Myocyte (in vitro differentiated cells): ENCODE measurements around the gene PLXNA2. TPM values are rescaled to one million over a fixed set of nuclear protein-coding genes. Genes with fewer than 3 reads are reported as not detected.

ENCODE experiments used
- DNase-seq: peaks from one replicate; pipeline ENCODE4 v3.0.0-alpha.2; 2012; ENCODE audit warnings: low read depth
- total RNA-seq: library from RNA; depleted of rRNA; stranded (reverse); fragments of >200 nt; gene quantifications from 2 replicates; pipeline ENCODE4 v1.2.3, GENCODE V29; 2014

The PLXNA2 gene
- total RNA-seq, 1 donor from 2014 or later = 8.6 TPM

DNA sequence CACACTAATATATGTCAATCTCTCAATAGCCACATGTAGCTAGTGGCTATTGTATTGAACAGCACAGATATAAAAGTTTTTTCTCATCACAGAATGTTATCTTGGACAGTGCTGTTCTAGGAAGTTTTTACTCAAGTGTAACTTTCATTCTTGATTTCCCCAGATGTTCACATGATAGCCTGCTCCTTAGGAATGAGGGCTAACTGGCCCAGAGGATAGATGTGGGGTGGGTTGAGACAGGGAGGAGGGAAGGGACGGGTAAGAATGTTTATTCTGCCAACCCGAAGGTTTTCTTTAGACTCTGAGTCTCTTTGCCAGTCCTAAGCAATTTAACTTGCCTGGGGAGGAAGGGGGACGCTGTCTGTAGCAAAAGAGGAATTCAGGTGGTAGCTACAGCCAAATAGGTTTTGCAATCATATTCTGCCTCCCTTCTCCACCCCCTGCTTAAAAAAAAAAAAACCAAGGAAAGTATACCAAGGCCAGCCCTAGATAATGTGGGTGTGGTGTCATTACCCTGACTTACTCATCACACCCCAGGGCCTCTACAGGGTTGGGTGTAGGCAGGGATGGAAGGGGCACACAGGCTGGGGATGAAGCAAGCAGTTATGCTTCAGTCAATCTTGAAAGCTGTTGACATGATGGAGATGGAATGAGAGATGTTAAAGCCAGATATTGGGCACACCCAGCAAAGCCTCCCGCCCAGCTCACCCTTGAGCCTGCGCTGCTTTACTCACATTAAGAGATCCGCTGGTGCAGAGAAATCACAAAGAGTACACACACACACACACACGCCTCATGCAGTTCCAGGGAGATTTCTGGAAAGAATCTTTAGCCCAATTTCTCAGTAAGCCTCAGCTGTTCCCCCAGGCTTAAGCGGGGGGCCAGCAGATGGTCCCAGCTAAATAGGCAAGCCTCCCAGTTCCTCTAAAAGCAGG is 59.9 kb downstream of the PLXNA2 start:
- DNase-seq = peak; percentile 58

DNA sequence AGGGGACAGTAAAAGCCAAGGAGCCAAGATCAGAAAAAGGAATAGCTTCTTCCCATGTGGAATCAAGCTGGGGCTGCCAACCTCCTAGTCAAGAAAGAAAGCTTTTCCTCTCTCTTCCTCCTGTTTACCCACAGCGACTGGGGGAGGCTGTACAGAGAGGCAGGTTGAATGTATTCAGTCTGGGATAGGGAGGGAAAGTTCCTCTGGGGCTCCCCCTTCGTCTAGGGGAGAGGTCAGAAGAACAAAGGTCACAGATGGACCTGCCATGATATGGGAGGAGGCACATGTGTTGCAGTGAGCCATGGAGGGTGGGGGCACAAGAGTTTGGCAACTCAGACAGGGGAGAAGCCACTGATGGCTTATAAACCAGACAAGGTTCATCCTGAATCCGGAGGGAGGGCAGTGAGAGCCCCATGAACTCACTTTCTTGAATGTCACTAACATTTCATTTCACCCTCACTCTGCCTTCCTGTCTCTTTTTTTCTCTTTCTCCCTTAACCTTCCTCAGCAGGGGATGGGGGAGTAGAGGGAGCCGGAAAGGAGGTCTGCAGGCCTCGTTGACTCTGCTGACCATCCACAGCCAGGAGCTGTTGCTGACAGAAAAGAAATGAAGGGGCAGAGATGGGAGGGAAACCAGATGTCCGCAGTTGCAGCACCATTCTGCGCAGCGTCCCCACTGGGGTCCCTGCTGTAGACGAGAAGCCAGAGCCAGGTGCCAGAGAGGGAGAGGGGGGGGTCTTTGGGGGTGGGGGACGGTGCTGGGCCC is 61.1 kb downstream of the PLXNA2 start:
- no peak for DNase-seq

DNA sequence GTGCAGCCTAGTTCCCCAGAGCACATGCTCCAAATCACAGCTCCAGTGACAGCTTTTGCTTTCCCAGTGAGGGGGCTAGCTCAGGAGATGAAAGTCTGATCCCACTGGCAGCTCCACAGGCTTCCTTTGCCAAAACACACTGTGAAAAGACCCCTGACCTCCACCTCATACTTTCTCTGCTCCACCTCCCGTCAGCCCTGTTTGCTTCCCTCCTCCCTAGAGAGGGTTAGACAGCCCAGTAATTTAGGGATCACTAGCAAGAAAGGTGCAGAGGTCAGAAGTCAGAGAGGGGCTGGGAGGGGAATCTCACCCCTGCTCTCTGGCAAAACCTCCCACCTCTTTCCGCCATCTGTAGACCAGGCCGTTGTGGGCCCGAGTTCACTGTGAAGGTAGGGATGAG is 62.8 kb downstream of the PLXNA2 start:
- DNase-seq = no peak

DNA sequence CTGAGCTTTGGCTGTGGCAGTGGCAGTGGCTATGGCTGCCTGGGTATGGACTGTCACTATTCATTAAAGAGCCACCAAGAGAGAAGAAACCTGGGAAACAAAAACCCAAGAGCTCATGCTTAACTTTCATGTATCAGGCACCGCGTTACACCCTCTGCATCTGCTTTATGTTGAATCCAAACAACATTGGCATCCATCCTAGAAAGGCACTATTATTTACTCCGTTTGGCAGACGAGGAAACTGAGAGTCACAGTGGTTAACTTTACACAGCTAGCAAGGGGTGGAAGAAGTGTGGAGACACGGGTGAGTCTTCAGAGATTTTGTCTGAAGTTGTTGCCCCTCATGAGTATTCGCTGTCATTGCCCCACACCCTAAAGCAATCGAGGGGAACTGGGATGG is 63.8 kb downstream of the PLXNA2 start:
- no peak for DNase-seq

DNA sequence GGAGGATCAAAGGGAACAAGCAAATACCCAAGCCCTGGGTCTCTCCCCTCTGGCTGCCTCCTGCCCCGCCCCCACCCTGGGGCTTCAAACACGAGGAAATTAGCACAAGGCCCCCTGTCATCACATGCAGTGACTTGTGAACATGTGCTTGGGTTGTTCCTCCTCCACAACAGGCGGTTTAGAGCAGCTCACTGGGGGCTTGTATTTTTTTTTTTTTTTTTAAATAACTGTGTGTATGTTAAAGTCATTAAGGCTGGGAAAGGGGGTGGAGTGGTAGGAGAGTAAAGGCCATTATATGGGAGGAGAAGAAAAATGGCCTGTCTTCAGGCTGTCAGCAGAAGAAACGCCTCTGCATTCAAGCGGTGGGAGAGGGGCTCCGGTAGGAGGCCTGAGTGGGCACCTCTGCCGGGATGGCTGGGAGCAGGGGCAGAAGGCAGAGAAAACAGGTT is 64.2 kb downstream of the PLXNA2 start:
- no peak for DNase-seq

DNA sequence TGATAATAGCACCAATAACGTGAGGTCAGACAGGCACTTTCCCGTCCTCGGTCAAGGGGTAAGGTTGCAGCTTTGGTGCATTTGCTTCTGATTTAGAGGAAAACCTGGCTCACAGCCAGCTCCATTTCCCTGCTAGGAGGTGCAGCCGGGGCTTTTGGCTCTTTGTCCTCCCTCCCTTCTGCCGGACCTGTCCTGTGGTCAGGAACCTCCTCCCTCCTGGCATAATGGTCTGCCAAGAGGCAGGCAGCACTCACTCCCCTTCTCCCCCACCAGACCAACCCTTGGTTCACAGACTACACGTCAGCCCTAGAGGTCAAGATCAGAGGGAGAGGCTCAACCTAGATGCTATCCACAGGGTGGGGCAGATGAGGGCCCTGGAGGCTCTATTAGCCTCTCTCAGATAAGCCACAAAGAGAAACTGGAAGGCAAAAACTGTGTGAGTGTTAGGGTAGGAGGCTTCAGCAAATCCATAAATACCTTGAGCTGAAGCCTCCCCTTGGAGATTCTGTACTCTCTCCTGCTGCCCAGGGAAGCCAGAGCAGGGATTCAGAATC is 64.8 kb downstream of the PLXNA2 start:
- DNase-seq = no peak

DNA sequence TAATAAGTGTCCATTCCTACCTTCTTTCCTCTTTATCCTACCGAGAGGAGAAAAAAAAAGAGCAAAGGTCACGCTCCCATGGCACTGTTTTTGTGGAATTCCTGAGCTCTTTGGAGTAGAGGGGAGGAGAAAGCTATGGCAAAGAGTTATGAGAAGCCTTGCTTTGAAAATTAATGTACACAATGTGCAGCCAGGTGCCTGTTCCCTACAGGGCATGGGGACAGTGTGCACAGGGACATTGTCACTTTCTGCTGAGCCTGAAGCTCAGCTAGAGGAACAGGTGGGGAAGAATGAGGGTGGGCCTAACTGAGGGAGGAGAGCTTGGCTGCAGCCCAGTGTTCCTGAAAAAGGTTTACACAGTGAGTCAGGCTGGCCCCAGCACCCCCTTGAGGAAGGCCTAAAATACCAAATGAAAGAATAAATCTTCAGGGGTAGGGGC is 66.1 kb downstream of the PLXNA2 start:
- DNase-seq = peak; percentile 53

DNA sequence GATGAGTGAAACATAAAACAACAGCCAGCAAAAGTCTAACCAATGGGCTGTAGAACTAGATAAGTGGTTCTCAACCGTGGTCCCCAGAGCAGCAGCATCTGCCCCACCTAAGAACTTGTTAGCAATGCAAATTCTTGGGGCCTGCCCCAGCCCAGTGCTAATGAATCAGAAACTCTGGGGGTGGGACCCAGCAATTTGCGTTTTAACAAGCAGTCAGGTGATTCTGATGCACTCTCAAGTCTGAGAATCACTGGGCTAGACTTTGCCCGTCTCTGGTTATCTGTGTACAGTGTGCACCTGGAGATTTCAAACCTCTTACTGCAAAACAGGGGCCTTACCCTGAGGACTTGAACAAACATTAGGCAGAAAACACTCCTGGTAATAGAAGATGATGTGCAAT is 66.5 kb downstream of the PLXNA2 start:
- no peak for DNase-seq

DNA sequence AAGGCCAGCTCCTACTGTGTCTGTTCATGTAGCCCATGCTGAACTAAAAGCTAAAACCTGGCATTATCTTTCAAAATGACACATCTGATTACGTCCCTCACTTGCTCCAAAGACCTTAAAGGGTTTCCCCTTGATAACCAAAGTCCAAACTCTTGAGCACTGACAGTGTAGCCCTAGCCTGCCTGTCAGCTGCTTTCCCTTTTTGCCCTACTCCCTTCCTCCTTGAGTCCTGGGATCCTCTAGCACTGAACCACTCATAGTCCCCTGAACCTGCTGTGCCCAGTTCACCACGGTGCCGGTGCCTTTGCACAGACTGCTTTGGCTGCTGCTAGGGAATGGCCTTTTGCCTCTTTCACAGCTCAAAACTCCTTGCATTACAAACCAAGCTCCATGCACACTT is 67.5 kb downstream of the PLXNA2 start:
- no peak for DNase-seq

DNA sequence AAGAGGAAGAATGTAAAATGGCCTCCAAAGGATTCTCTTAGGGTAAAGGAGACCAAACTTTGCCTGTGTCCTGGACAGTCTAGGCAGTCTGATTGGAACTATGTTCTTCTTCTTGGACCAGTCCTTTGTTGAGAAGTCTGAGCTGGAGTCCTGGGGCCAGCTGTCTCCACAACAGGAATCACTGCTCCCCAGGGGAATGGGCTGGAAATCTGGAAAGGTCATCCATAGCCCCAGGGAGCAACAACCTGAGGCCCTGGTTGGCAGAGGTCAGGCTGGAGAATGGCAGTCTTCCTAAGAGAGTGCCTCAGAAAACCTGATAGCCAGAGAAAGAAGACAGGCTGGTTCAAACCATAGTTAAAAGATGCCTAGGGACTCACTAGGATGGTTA is 68.7 kb downstream of the PLXNA2 start:
- DNase-seq = no peak

DNA sequence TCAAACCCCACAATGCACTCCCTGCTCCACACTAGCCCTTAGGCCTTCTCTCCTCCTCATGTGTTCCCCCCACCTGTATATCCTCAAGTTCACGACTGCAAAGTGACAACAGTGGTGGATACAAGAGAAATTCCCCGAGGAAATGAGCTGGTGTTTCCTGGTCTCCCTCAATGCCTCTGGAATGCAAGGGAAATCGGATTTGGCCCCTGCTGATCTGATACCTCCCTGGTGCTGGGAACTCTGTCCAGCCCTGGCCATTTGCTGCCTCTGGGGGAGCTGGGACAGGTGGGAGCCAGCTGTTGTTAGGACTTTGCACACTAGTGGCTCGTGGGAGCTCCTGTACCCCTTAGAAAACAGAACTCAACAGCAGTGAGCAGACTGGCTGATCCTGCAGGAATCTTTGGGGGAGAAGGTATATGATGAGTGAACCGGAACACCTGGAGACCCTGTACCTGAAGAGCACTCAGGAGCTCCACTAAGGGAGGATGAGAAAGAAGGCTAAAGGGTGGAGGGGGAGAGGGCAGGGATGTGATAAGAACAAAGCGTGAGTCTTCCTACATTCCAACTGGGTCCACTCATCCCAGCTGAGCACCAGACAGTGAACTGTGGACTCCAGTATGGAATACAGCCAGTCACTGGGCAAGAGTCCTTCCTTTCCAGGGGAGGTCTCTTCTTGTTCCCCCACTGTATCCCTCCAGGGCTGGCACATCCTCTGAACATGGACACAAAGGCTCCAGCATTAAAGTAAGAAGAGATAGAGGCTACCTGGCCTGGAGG is 69.3 kb downstream of the PLXNA2 start:
- DNase-seq = peak; percentile 44

DNA sequence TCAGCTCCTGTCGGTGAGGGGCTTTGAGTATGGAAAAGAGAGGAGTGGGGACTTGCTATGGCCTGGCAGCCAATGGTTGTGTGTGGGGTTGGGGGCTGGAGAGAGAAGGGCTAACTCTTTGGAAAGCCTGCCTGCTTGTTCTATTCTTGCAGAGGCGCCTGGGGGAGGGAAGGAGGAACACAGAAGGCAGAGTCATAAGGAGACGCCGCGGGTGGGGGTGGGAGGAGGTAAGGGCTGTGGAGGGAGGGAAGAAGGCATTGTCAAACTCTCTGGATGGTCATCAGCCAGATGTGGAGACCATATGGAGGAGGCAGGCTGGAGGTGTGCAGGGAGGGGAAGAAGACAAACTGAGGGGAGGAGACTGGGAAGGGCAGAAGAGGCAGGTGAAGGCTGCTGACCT is 70.0 kb downstream of the PLXNA2 start:
- DNase-seq = no peak

DNA sequence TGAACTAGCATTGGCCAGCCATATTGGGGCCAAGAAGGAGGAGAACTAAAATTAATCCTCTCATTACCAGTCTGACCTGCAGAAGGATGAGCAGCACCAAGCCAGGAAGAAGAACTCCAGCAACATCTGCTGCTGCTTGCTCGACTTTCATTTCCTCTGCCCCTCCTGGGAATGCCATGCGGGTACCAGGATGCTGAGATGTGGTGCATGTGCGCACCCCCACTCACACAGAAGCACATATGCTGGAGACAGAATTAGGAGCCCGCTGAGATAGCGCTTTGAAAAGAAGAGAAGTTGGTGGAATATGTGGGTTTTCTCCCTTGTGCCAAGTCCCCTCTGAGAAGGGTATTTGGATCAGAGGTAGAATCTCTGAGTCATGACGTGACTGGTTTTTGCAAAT is 70.4 kb downstream of the PLXNA2 start:
- DNase-seq = no peak

DNA sequence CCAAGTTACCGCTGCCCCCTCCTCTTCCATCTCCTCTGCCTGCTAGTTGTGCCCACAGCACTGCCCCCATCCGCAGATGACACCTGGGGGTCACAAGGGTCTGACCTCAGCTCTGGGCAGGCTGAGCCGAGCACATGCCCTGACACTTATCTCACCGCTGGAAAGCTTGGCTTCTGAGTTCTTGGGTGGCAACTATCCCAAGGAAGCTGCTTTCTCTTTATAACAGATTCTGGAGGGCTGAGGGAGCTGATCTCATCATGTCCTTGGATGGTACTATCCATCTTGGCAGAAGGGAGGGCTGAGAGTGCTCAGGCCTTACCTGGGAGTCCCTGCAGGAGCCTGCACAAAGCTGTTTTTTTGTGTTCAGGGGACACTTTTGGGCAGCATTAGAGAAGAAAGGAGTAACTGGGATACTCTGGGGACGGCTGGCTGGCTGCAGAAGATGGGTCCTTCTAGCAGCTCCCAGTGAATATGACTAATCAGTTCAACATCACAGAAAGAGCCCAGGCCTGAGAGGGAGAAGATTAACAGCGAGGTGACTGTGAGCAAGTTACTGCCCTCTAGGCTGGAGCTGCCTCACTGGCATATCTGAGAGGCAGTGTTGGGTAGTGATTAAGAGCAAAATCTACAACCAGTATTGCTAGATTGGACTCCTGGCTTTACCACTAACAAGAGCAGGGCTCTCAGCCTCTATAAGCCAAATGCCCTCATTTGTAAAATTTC is 71.6 kb downstream of the PLXNA2 start:
- no peak for DNase-seq

DNA sequence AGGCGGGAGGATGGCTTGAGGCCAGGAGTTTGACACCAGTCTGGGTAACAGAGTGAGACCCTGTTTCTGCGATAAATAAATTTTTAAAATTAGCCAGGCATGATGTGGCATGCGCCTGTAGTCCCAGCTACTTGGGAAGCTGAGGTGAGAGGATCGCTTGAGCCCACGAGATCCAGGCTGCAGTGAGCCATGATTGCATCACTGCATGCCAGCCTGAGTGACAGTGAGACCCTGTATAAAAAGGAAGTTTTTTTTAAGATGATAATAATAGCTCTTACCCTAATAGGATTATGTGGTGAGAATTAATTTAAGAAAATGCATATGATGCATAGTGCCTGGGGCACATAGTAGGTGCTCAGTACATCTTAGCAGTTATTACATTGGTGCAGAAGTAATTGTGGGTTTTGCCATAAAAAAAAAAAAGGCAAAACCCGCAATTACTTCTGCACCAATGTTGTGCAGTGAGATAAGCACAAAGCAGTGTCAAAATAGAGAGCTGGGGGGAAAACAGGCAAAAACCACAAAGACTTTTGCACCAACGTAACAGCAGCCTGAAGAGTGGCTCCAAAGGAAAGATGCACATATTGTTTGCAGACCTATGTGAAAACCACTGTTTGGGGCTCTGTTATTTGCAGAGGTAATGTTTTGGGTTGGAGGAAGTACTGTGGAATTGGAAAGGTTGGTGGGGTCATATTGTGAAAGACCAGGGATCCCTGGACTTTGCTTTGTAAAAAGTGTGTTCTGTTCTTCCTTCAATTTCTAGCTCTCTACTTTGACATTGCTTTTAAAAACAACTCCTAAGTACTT is 72.4 kb downstream of the PLXNA2 start:
- DNase-seq = no peak

DNA sequence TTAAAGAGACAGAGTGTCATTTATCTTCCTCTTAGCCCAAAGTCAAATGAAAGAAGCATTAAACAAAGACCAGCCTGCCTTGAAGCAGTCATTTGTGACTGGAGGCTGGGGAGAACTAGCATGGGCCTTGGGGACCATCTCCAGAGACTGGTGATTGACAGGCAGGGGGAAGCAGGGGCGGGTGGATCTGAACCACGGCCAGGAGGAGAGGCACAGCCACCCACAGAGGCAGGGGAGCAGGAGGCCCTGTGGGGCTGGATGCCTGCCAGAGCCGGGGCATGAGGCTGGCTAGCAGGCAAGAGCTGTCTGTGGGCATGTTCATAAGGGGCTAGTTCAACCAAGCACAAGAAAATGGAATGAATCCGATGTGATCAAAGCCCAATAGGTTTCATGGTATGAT is 73.9 kb downstream of the PLXNA2 start:
- peak; percentile 79 for DNase-seq

DNA sequence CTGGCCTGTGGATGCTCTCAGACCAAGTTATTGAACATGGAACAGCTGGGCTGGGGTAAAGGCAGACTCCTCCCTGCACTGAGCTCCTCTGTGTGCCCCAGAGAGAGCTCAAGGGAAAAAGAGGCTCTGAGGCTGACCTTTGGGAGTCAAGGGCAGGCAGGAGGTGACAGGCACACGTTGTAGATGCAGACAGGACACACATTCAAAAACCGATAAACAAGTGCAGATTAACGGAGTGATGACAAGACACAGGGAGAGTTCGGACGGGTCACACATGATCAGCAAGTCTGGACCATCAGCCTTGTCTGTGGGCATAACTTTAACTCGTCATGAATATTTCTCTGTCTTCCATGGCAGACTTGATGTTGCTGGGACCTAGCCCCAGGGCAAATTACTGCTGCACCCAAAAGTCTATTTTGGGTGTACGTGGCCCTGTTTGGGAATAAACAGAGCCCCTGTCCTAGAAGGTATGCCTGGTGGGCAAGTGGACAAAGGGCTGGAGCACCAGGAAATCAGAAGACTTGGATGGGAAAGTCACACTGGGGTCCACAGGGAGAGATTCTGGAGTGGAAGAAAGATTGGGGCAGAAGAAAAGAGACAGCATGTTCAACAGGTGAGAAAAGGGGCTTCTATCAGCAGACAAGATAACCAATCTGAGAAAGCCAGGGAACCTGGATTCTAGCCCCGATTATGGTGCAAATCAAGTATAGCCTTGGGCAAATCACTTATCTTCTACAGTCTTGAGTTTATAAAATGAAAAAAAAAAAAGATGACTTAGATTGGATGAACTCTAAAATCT is 74.9 kb downstream of the PLXNA2 start:
- DNase-seq = no peak

DNA sequence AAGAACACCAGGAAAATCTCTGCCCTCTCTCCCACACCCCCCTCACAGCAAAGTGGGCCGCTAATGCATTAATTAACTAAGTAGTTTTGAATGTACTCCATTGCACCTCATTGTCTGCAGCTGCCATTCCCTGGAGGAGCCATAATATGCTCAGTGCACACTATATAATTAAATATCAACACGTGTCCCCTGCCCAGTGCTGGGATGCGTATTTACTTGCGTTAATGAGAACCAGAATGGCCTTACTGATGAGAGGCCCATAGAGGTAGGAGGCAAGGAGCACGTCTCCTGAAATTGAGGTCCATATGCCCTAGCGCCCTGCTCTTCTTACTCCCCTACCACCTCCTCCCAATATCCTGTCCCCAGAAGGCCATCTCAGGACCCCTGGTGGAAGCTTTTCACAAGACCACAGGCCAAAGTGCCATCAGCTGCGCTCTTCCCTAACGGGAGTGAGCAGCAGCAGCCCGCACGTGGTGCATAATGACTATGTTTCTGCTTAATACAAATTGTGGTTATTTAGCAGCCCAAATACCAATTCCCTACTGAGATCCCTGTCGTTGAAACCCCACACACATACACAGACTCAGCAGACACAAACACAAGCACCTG is 76.8 kb downstream of the PLXNA2 start:
- no peak for DNase-seq
